ENCODE measurements around the gene SYTL3.

Gene SYTL3

GRCh38 chr6:158737710-158738615, 88.1 kb downstream of the SYTL3 start:
- in situ Hi-C loops (cut with MboI; ENCODE audit: low pct_unique_long_range_greater_than_20kb, low sequenced_read_pairs), result no loop called here
- no peak for DNase-seq

- in situ Hi-C loops (cut with MboI; ENCODE audit: low pct_unique_long_range_greater_than_20kb, low sequenced_read_pairs), result no loop called here
- no peak for DNase-seq
These were observed 89.8 kb downstream of the SYTL3 start for GRCh38 chr6:158739673-158740072.

DNA sequence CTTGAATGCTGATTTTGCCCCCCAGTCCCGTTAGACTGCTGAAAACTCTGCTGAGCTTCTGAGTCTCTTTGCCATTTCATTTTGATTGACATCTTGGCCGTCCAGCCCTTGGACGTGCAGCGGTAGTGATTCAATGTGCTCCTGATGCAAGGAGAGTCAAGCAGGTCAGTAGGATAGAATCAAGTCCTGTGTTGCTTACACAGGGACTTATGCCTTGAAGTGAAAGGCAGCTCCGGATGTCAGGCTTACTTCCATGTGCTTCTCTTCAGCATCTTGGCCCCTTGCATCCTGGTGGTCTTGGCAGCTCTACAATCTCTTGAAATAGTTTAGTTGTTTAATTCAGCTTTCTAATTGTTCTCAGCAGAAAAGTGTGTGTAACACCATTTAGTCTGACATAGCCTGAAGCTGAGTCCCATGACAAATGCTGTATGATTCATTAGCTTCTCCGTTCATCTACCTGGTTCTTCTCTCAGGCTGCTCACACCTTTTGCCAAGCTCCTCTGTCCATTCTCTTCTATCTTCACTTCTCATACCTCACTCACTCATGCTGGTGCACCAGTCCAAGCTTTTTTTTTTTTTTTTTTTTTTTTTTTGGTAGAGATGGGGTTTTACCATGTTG, 93.3 kb downstream of the SYTL3 start:
- in situ Hi-C loops (cut with MboI; ENCODE audit: low pct_unique_long_range_greater_than_20kb, low sequenced_read_pairs), result no loop called here

GRCh38 chr6:158744986-158745430, 95.2 kb downstream of the SYTL3 start:
- in situ Hi-C loops (cut with MboI; ENCODE audit: low pct_unique_long_range_greater_than_20kb, low sequenced_read_pairs), result no loop called here
- DNase-seq, result no peak

More for the DNA sequence above, 93.3 kb downstream of the SYTL3 start:
- no peak for DNase-seq

- in situ Hi-C loops (cut with MboI; ENCODE audit: low pct_unique_long_range_greater_than_20kb, low sequenced_read_pairs), result no loop called here
- no peak for DNase-seq
These were observed 101.4 kb downstream of the SYTL3 start for GRCh38 chr6:158751224-158751623.

- no peak for DNase-seq
- in situ Hi-C loops (cut with MboI; ENCODE audit: low pct_unique_long_range_greater_than_20kb, low sequenced_read_pairs), result no loop called here
These were observed 102.1 kb downstream of the SYTL3 start for GRCh38 chr6:158751921-158752320.

GRCh38 chr6:158752613-158753012, 102.8 kb downstream of the SYTL3 start:
- no peak for DNase-seq
- in situ Hi-C loops (cut with MboI; ENCODE audit: low pct_unique_long_range_greater_than_20kb, low sequenced_read_pairs), result no loop called here

DNA sequence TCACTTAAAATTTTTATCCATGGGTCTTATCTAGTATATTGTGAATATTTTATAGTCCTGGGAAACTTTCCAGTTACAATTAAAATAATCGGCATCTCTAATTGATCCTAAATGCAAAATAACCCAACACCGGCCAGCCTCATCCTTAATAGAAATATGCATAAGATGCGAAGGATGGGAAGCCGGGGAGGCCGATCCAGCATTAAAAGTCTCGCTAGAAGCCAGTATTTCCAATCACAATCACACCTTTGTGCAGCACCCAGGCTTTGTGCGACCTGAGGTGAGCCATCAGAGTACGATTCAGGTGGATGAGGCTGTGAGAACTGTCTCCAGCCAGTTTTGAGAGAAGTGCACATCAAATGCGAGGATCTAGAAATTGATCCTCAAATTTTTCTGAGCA, 104.0 kb downstream of the SYTL3 start:
- no peak for DNase-seq
- in situ Hi-C loops (cut with MboI; ENCODE audit: low pct_unique_long_range_greater_than_20kb, low sequenced_read_pairs), result no loop called here

GRCh38 chr6:158754738-158755137, 104.9 kb downstream of the SYTL3 start:
- in situ Hi-C loops (cut with MboI; ENCODE audit: low pct_unique_long_range_greater_than_20kb, low sequenced_read_pairs), result no loop called here
- DNase-seq, result no peak

DNA sequence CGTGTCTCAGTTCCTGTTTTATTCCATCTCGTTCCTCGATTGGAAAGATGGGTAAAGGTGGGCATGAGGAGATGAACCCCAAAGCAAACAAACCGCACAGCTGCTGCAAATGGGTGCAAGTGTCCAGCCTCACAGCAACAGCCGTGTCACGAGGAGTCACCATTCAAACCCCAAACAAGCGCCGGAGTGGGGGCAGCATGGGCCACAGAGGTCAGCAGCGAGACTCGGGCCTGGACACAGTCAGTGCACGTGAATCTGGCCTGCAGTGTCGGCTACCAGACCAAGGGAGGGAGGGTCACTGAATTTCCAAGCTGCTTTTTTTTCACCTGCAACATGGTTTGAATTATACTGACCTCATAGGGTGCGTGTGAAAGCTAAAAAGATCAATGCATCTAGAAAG, 105.8 kb downstream of the SYTL3 start:
- in situ Hi-C loops (cut with MboI; ENCODE audit: low pct_unique_long_range_greater_than_20kb, low sequenced_read_pairs), result no loop called here
- no peak for DNase-seq

DNA sequence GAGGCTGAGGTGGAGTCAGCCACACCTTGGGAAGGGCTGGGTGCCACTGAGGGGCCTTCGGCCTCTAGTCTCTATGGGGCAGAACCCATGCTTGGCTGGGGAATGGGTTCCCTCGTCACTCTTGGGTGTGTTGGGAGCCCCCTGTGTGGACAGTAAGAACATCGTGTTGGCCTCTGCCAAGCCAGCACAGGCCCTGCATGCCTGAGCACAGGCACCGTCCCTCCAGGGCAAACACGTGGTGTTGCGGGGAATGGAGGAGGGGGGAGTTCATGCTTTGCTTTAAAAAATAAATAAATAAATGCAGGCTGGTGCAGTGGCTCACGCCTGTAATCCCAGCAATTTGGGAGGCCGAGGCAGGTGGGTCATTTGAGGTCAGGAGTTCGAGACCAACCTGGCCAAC, 106.3 kb downstream of the SYTL3 start:
- in situ Hi-C loops (cut with MboI; ENCODE audit: low pct_unique_long_range_greater_than_20kb, low sequenced_read_pairs), result no loop called here
- DNase-seq, result no peak

- in situ Hi-C loops (cut with MboI; ENCODE audit: low pct_unique_long_range_greater_than_20kb, low sequenced_read_pairs), result no loop called here
- no peak for DNase-seq
These were observed 107.3 kb downstream of the SYTL3 start for GRCh38 chr6:158756977-158757752.

DNA sequence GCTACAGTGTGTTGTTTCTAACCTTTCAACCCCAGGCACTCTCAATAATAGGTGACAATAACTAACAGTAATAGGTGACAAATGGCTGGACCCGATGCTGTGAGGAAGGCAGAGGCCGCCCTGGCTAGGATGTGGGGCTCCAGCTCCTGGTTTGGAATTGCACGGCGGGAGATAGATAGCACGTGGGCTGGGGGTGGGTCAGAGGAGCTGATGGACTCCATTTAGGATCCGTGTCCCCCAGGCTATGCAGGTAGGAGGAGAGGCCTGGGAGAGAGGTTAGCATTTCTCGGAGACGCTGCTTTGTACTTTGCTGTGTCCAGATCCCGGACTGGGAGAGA, 107.9 kb downstream of the SYTL3 start:
- in situ Hi-C loops (cut with MboI; ENCODE audit: low pct_unique_long_range_greater_than_20kb, low sequenced_read_pairs), result no loop called here
- no peak for DNase-seq

GRCh38 chr6:158758451-158758860, 108.6 kb downstream of the SYTL3 start:
- in situ Hi-C loops (cut with MboI; ENCODE audit: low pct_unique_long_range_greater_than_20kb, low sequenced_read_pairs), result no loop called here
- no peak for DNase-seq

- in situ Hi-C loops (cut with MboI; ENCODE audit: low pct_unique_long_range_greater_than_20kb, low sequenced_read_pairs), result no loop called here
- DNase-seq, result no peak
These were observed 109.2 kb downstream of the SYTL3 start for GRCh38 chr6:158758941-158759479.

DNA sequence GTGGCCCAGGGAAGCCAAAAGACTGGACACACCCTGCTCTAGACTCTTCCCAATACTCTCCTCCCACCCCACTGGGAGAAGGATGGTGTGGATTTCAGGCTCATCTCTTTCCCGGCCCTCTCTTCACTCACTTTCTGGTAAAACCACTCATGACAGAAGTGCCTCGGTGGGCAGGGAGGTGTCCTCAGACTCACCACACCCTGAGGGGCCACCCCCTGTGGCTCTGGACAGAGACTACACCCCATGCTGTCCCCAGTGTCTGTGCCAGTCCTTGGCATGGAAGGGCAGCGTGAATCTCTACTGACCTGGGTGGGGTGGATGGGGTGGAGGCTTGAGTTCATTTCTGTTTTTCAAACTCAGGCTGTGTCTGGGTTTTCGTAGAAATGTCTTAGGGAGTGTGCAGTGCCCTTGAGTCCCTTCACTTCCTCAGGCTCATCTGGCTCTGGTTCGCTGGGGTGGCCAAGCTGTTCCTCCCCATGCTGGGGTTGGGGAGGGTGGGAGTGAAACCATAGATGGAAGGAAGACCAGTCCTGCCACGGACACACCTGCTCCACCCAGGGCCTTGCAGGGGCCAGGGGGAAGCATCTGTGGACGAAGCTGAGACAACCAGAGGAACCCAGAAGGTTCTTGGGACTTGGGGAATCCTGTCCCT, 110.2 kb downstream of the SYTL3 start:
- no peak for DNase-seq
- in situ Hi-C loops (cut with MboI; ENCODE audit: low pct_unique_long_range_greater_than_20kb, low sequenced_read_pairs), result no loop called here

- no peak for DNase-seq
- in situ Hi-C loops (cut with MboI; ENCODE audit: low pct_unique_long_range_greater_than_20kb, low sequenced_read_pairs), result no loop called here
These were observed 110.9 kb downstream of the SYTL3 start for GRCh38 chr6:158760618-158761250.

- DNase-seq, result no peak
- in situ Hi-C loops (cut with MboI; ENCODE audit: low pct_unique_long_range_greater_than_20kb, low sequenced_read_pairs), result no loop called here
These were observed 111.9 kb downstream of the SYTL3 start for GRCh38 chr6:158761746-158762145.

Measured in KBM-7 (cell line).